ENCODE data around the gene ATAD5. TPM values are rescaled to one million over a fixed set of nuclear protein-coding genes. Genes with fewer than 3 reads are reported as not detected.

Gene ATAD5
- total RNA-seq, 1 donor from 2014 or later = 8.6 TPM

- DNase-seq (ENCODE audit: low spot score in 2 of 2) = no peak
Measured at GRCh38 chr17:30823421-30823820, 8.3 kb upstream of the ATAD5 start.

GRCh38 chr17:30824002-30824355 lies 7.8 kb upstream of the ATAD5 start:
- DNase-seq (ENCODE audit: low spot score in 2 of 2) (peak; percentile 35 to 46), FAIRE-seq (no peak)

More at GRCh38 chr17:30823421-30823820, 8.3 kb upstream of the ATAD5 start:
- FAIRE-seq = no peak

DNA sequence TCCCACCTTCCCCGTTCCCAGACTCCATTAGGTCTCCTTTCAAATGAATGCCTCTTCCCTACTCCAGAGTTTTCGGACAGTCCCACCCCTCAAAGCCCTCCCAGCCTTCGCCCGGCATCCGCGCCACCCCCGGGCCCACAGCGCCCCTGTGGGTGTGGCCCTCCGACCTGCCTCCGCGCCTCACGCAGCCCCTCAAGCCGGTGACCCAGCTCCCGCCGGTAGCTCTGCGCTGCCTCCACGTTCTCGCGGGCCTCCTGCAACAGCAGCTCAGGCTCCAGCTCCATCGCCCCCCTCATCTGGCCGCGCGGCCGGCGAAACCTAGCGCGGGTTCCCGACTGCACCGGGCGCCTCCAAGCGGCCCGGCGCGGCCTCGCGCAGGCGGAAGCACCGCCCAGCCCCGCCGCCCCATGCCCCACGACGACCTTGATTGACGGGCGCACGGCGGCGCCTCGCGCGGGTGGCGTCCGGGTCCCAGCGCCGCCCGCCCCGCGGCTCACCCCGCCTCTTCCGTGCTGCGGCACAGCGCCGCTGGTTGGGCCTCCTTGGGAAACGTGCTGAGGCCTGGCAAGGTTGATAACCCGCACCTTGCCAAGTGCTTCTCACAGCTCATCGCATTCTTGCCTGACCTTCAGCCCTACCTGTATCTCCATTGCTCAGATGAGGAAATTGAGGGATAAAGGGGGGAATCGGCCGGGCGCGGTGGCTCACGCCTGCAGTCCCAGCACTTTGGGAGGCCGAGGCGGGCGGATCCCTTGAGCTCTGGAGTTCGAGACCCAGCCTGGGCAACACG lies 7.2 kb upstream of the ATAD5 start, which contains the start of gene CRLF3:
TSS of gene CRLF3 (minus strand) at position 337 of the 790 bp plus-strand sequence. CDS start at position 296, 41 bp downstream.
- FAIRE-seq (no peak), DNase-seq (ENCODE audit: low spot score in 2 of 2) (peak; percentile 97 to 98)

DNA sequence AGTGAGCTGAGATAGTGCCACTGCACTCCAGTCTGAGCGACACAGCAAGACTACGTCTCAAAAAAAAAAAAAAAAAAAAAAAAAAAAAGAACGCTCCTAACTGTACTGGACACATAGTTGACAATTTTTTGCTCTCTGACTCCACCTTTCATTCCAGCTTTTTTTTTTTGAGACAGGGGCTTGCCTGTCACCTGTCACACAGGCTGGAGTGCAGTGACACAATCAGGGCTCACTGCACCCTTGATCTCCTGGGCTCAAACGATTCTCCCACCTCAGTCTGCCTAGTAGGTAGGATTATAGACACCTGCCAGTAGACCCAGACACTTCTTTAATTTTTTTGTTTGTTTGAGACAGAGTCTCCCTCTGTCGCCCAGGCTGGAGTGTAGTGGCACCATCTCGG lies 4.7 kb upstream of the ATAD5 start:
- no peak for FAIRE-seq
- DNase-seq (ENCODE audit: low spot score in 2 of 2) = no peak

GRCh38 chr17:30829022-30829421 lies 2.7 kb upstream of the ATAD5 start:
- DNase-seq (ENCODE audit: low spot score in 2 of 2) = no peak
- no peak for FAIRE-seq

DNA sequence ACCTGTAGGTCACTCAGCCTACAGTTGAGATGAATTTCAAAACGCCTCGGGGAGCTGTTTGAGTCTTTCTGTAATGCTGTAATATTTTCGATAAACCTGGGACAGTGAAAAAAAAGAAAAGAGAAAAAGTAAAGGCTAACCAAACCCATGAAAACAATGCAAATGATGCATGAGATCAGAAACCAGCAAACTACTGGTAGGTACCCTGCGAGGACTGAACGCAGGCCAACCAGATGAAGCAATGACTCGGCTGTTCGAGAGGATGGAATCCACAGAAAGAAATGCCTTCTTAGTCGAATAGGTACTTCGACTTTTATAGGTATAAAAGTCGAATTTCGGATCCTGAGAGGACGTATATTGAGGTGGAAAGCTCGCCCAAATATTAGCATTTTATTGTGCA lies 509 bp upstream of the ATAD5 start:
- peak in 1 of 2 donors; percentile 20 for DNase-seq (ENCODE audit: low spot score in 2 of 2)
- no peak for FAIRE-seq

DNA sequence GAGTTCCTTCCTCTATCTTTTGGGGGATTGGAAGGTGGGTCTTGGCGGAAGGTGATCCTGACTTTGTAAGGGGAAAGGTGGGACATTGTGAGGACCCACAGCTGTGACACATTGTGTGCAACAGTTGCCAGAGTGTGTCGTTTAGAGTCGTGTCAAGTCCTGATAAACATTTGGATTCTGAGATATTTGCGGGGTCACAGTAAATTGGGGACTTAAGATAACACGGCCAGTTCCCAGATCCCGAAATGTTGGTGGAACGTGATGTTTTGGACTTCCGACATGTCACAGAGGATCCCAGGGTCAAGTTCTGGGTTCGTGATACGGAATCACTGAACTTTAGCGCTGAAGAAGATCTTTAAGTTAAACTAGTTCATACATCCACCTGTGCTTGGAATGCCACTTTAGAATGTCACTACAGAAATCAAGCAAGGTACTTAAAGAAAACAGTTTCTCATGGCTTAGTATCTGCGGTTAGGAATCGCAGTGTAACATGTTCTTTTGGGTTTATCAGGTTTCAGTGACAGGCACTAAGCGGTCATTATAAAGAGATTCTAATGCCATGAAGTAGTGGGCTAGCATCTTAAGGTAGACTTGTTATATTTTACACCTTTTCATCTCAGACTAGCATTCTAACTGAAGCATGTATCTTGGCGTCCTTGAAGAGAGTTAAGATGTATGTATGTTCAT lies 815 bp downstream of the ATAD5 start:
- FAIRE-seq (no peak), DNase-seq (ENCODE audit: low spot score in 2 of 2) (no peak)

DNA sequence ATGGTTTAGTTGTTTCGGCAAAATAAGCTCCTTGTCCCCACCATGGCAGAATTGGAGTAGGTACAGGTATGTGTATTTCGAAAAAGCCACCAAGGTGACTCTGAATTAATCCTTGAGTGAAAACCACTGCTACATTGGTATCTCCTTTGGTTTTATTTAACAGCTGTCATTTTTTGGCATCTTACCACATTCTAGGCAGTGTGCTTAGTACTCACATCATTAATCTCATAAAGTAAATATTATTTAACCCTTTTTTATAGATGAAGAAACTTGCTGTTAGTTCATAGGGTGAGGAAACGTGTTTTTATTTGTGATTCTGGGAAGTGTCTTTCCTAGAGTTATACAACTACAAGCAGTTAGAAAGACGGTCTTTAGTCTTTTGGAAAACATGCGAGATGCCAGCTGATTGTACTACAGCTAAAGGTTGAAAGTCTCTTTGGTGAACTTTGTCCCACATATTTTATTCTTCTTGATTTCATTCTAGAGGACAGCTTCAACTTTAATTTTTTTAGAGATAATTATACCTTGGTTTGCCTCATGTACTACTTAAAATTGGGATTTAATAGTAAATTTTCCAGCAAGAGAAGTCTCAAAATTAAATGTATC lies 6.5 kb downstream of the ATAD5 start:
- no peak for FAIRE-seq
- no peak for DNase-seq (ENCODE audit: low spot score in 2 of 2)

GRCh38 chr17:30840771-30841170 lies 9.0 kb downstream of the ATAD5 start:
- DNase-seq (ENCODE audit: low spot score in 2 of 2) (no peak), FAIRE-seq (no peak)

GRCh38 chr17:30848021-30848420 lies 16.3 kb downstream of the ATAD5 start:
- DNase-seq (ENCODE audit: low spot score in 2 of 2) = no peak
- no peak for FAIRE-seq

GRCh38 chr17:30854146-30854545 lies 22.4 kb downstream of the ATAD5 start:
- DNase-seq (ENCODE audit: low spot score in 2 of 2) (no peak), FAIRE-seq (peak; percentile 97)

DNA sequence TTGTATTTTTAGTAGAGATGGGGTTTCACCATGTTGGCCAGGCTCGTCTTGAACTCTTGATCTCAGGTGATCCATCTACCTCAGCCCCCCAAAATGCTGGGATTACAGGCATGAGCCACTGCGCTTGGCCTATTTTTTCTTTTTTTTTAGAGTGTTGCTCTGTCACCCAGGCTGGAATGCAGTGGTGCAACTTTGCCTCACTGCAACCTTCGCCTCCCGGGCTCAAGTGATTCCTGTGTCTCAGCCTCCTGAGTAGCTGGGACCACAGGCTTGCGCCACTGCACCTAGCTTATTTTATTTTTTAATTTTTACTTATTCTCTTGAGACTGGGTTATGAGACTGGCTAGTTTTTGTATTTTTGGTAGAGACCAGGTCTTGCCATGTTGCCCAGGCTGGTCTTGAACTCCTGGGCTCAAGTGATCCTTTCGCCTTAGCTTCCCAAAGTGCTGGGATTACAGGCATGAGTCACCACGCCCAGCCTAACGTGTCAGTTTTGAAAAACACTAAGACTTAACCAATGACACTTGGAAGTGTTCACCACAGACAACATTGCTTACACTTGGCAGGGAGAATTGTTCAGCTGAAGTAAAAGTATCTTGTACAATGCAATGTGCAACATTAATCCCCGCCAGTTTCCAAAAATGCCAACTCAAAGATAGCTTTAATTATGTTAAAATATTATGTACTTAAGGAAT lies 26.9 kb downstream of the ATAD5 start:
- FAIRE-seq = no peak

GRCh38 chr17:30864636-30865035 lies 32.9 kb downstream of the ATAD5 start:
- no peak for FAIRE-seq
- DNase-seq (ENCODE audit: low spot score in 2 of 2) = no peak

More for the DNA sequence above, 26.9 kb downstream of the ATAD5 start:
- DNase-seq (ENCODE audit: low spot score in 2 of 2) = no peak

GRCh38 chr17:30869005-30869404 lies 37.2 kb downstream of the ATAD5 start:
- no peak for DNase-seq (ENCODE audit: low spot score in 2 of 2)
- no peak for FAIRE-seq

DNA sequence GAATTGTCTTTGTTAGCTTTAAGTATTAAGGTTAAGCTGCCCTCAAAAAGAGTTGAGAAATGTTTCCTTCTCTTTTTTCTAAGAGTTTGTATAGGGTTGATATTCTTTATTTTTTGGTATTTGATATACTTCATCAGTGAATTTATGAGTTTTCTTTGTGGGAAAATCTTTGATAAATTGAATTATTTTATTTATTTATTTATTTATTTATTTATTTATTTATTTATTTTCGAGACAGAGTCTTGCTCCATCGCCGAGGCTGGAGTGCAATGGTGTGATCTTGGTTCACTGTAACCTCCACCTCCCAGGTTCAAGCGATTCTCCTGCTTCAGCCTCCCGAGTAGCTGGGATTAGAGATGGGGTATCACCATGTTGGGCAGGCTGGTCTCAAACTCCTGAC lies 54.4 kb downstream of the ATAD5 start:
- peak; percentile 83 for FAIRE-seq
- no peak for DNase-seq (ENCODE audit: low spot score in 2 of 2)

DNA sequence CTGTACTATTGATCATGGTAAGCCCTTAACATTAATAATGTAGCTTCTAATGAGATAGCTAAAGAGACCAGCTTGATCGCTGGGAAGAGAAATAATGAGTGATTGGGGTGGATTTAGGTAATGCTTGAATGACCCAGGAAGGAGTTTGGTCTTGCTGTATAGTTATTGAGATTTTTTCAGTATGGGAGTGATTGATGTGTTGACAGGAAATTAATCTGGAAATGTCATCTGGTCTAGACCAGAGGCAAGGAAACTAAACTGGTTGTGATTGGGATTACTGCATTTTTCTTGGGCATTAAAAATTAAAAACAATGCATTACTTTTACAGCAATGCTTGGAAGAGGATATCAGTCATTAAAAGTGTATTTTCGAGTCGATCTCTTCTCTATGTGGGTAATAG lies 62.5 kb downstream of the ATAD5 start:
- DNase-seq (ENCODE audit: low spot score in 2 of 2) (no peak), FAIRE-seq (no peak)

DNA sequence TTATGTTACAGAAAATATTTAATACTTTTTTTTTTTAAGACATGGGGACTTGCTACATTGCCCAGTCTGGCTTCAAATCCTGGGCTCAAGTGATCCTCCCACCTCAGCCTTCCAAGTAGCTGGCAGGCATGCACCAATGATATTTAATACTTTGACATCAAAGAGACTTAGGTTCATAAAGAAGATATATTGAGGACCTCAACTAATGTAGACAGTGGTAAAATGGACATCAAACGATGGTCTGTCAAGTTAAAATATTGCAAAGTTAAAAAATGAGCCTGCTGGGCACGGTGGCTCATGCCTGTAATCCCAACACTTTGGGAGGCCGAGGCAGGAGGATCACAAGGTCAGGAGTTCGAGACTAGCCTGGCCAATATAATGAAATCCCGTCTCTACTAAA lies 65.5 kb downstream of the ATAD5 start:
- no peak for DNase-seq (ENCODE audit: low spot score in 2 of 2)
- FAIRE-seq = no peak

DNA sequence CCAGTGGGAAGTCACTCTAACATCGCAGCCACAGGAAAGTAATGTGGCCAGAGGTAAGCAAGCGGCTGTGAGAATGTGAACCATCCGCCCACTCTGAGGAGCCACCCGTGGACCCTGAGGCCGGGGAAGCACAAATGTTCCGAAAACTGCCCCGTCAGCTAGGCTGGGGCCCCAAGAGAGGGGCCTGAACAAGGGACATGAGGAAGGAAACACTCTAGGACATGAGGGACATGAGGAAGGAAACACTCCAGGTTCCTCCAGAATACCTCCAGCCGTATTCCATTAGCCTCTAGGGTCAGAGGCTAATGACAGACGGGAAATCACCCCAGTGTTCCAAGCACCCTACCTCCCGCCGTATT lies 74.0 kb downstream of the ATAD5 start:
- FAIRE-seq (no peak), DNase-seq (ENCODE audit: low spot score in 2 of 2) (peak in 1 of 2 donors; percentile 28)

GRCh38 chr17:30906101-30906911 lies 74.5 kb downstream of the ATAD5 start, which contains the start of gene TEFM:
Gene TEFM (minus strand): TSS chr17:30906238. CDS start chr17:30906198, 40 bp downstream.
- DNase-seq (ENCODE audit: low spot score in 2 of 2) (peak; percentile 71 to 83), FAIRE-seq (no peak)
